Testis (tissue), 2 donors: Measurements from ENCODE around the gene PTRH1.

ENCODE experiments used
- POLR2A ChIP-seq: fragments of 450-650 bp; IDR thresholded peaks from one replicate; pipeline ENCODE4 v1.6.1; 2017; ENCODE audit warnings: antibody characterized with exemption, mild to moderate bottlenecking, moderate library complexity
- TF ChIP-seq, protein P1 (sequence below), 3 experiments: fragments of 450-650 bp in 2 of 3; fragments of 200-600 bp in 1 of 3; sonication (generic) in 1 of 3; IDR thresholded peaks; one replicate each; pipeline ENCODE4 v1.5.1; 2016 to 2019; ENCODE audit warnings: antibody characterized with exemption in 3 of 3, mild to moderate bottlenecking in 2 of 3, moderate library complexity in 1 of 3

GRCh38 chr9:127693143-127693542, 22.3 kb downstream of the PTRH1 start:
- TF ChIP-seq, protein P1, sequence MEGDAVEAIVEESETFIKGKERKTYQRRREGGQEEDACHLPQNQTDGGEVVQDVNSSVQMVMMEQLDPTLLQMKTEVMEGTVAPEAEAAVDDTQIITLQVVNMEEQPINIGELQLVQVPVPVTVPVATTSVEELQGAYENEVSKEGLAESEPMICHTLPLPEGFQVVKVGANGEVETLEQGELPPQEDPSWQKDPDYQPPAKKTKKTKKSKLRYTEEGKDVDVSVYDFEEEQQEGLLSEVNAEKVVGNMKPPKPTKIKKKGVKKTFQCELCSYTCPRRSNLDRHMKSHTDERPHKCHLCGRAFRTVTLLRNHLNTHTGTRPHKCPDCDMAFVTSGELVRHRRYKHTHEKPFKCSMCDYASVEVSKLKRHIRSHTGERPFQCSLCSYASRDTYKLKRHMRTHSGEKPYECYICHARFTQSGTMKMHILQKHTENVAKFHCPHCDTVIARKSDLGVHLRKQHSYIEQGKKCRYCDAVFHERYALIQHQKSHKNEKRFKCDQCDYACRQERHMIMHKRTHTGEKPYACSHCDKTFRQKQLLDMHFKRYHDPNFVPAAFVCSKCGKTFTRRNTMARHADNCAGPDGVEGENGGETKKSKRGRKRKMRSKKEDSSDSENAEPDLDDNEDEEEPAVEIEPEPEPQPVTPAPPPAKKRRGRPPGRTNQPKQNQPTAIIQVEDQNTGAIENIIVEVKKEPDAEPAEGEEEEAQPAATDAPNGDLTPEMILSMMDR (IDR thresholded peaks at IDR 0.05) = no peak
- no peak for TF ChIP-seq POLR2A
